Measurements from ENCODE around the gene FHIT. TPM values are rescaled to one million over a fixed set of nuclear protein-coding genes. Genes with fewer than 3 reads are reported as not detected.
"Not testable (repeated sequence)": the region's sequence is repeated elsewhere in the genome, so short reads cannot be mapped to it uniquely, and the experiment has no call there.

FHIT gene
- total and polyA plus RNA-seq, 2 experiments from 2014 or later, result 0.22 to 0.90 TPM

- Histone ChIP-seq H3K4me3 (no peak overlapping the region), H3K9ac (no peak overlapping the region), H3K4me2 (ENCODE audit: unreplicated experiment) (no peak overlapping the region), H3F3A (ENCODE audit: insufficient read depth) (no peaks in the 10 kb centered on the region), H3K27ac (no peak overlapping the region), H3K27me3 (replicated peaks; ENCODE audit: insufficient read depth) (no peaks in the 10 kb centered on the region), H3K9me3 (ENCODE audit: low read depth) (no peaks in the 10 kb centered on the region), H2AFZ (no peak overlapping the region), H3K9me2 (ENCODE audit: insufficient read depth) (no peaks in the 10 kb centered on the region), H4K20me1 (ENCODE audit: insufficient read depth) (no peaks in the 10 kb centered on the region), H3K79me2 (ENCODE audit: insufficient read depth) (no peaks in the 10 kb centered on the region), H3K36me3 (ENCODE audit: low read depth) (no peaks in the 10 kb centered on the region), H3K4me1 (ENCODE audit: insufficient read depth) (no peaks in the 10 kb centered on the region)
- DNase-seq, result no peak
- in situ Hi-C loops (cut with MboI), result no loop called here
- 78 to 79% methylated on average over 2 of the region's 2 CpGs for WGBS, 2 experiments (ENCODE audit: low coverage in 1 of 2, low lambda C conversion rate in 2 of 2, missing lambda C conversion rate in 2 of 2)
- no peak for TF ChIP-seq EZH2 (IDR thresholded peaks at IDR 0.05; ENCODE audit: insufficient read depth, poor library complexity, severe bottlenecking)
- TF ChIP-seq EZH2phosphoT487 (IDR thresholded peaks at IDR 0.05; ENCODE audit: insufficient read depth, low read depth), result no peak
Measured at GRCh38 chr3:60909526-60909925, 341.7 kb downstream of the FHIT start.

GRCh38 chr3:60906283-60906682, 345.0 kb downstream of the FHIT start:
- no peaks in the 10 kb centered on the region for H4K20me1 ChIP-seq (ENCODE audit: insufficient read depth)
- DNase-seq, result no peak
- no peaks in the 10 kb centered on the region for H3K36me3 ChIP-seq (ENCODE audit: low read depth)
- no peak overlapping the region for H3K4me2 ChIP-seq (ENCODE audit: unreplicated experiment)
- no peaks in the 10 kb centered on the region for H3K79me2 ChIP-seq (ENCODE audit: insufficient read depth)
- H3K27ac ChIP-seq, result no peak overlapping the region
- H3K9me2 ChIP-seq (ENCODE audit: insufficient read depth), result no peaks in the 10 kb centered on the region
- in situ Hi-C loops (cut with MboI), result no loop called here
- no peaks in the 10 kb centered on the region for H3K27me3 ChIP-seq (replicated peaks; ENCODE audit: insufficient read depth)
- no peaks in the 10 kb centered on the region for H3K4me1 ChIP-seq (ENCODE audit: insufficient read depth)
- H3K4me3 ChIP-seq, result no peak overlapping the region
- H3K9ac ChIP-seq, result no peak overlapping the region
- H3K9me3 ChIP-seq (ENCODE audit: low read depth), result no peaks in the 10 kb centered on the region
- no peak overlapping the region for H2AFZ ChIP-seq
- no peaks in the 10 kb centered on the region for H3F3A ChIP-seq (ENCODE audit: insufficient read depth)
- no peak for TF ChIP-seq EZH2 (IDR thresholded peaks at IDR 0.05; ENCODE audit: insufficient read depth, poor library complexity, severe bottlenecking)
- no peak for TF ChIP-seq EZH2phosphoT487 (IDR thresholded peaks at IDR 0.05; ENCODE audit: insufficient read depth, low read depth)
- 72 to 75% methylated on average over 5 of the region's 5 CpGs for WGBS, 2 experiments (ENCODE audit: low coverage in 1 of 2, low lambda C conversion rate in 2 of 2, missing lambda C conversion rate in 2 of 2)

GRCh38 chr3:60898321-60898720, 352.9 kb downstream of the FHIT start:
- DNase-seq, result no peak
- 35 to 63% methylated on average over 1 of the region's 1 CpG for WGBS, 2 experiments (ENCODE audit: low coverage in 1 of 2, low lambda C conversion rate in 2 of 2, missing lambda C conversion rate in 2 of 2)
- in situ Hi-C loops (cut with MboI), result no loop called here
- Histone ChIP-seq H3K4me1 (ENCODE audit: insufficient read depth) (no peaks in the 10 kb centered on the region), H4K20me1 (ENCODE audit: insufficient read depth) (no peaks in the 10 kb centered on the region), H3K9me2 (ENCODE audit: insufficient read depth) (no peaks in the 10 kb centered on the region), H3F3A (ENCODE audit: insufficient read depth) (no peaks in the 10 kb centered on the region), H3K27me3 (replicated peaks; ENCODE audit: insufficient read depth) (no peaks in the 10 kb centered on the region), H3K79me2 (ENCODE audit: insufficient read depth) (no peaks in the 10 kb centered on the region), H3K9ac (no peak overlapping the region), H3K36me3 (ENCODE audit: low read depth) (no peaks in the 10 kb centered on the region), H3K4me3 (no peak overlapping the region), H2AFZ (no peak overlapping the region), H3K27ac (no peak overlapping the region), H3K4me2 (ENCODE audit: unreplicated experiment) (no peak overlapping the region), H3K9me3 (ENCODE audit: low read depth) (no peaks in the 10 kb centered on the region)
- TF ChIP-seq EZH2phosphoT487 (IDR thresholded peaks at IDR 0.05; ENCODE audit: insufficient read depth, low read depth) (no peak), EZH2 (IDR thresholded peaks at IDR 0.05; ENCODE audit: insufficient read depth, poor library complexity, severe bottlenecking) (no peak)

- no peaks in the 10 kb centered on the region for H3K79me2 ChIP-seq (ENCODE audit: insufficient read depth)
- no peaks in the 10 kb centered on the region for H3K9me2 ChIP-seq (ENCODE audit: insufficient read depth)
- H3K4me3 ChIP-seq, result no peak overlapping the region
- H3K4me2 ChIP-seq (ENCODE audit: unreplicated experiment), result no peak overlapping the region
- no peaks in the 10 kb centered on the region for H3K4me1 ChIP-seq (ENCODE audit: insufficient read depth)
- H3K9me3 ChIP-seq (ENCODE audit: low read depth), result no peaks in the 10 kb centered on the region
- H3K36me3 ChIP-seq (ENCODE audit: low read depth), result no peaks in the 10 kb centered on the region
- in situ Hi-C loops (cut with MboI), result no loop called here
- H2AFZ ChIP-seq, result no peak overlapping the region
- no peak overlapping the region for H3K27ac ChIP-seq
- H3K27me3 ChIP-seq (replicated peaks; ENCODE audit: insufficient read depth), result no peaks in the 10 kb centered on the region
- no peaks in the 10 kb centered on the region for H3F3A ChIP-seq (ENCODE audit: insufficient read depth)
- H4K20me1 ChIP-seq (ENCODE audit: insufficient read depth), result no peaks in the 10 kb centered on the region
- WGBS, 2 experiments (ENCODE audit: low coverage in 1 of 2, low lambda C conversion rate in 2 of 2, missing lambda C conversion rate in 2 of 2), result 23 to 26% methylated on average over 2 of the region's 2 CpGs
- no peak for TF ChIP-seq EZH2 (IDR thresholded peaks at IDR 0.05; ENCODE audit: insufficient read depth, poor library complexity, severe bottlenecking)
- TF ChIP-seq EZH2phosphoT487 (IDR thresholded peaks at IDR 0.05; ENCODE audit: insufficient read depth, low read depth), result no peak
- H3K9ac ChIP-seq, result no peak overlapping the region
- DNase-seq, result no peak
Measured at GRCh38 chr3:60893946-60894345, 357.3 kb downstream of the FHIT start.

- Histone ChIP-seq H3K27ac (no peak overlapping the region), H3K4me2 (ENCODE audit: unreplicated experiment) (no peak overlapping the region), H3K9me3 (ENCODE audit: low read depth) (no peaks in the 10 kb centered on the region), H3K4me1 (ENCODE audit: insufficient read depth) (no peaks in the 10 kb centered on the region), H2AFZ (no peak overlapping the region), H3K79me2 (ENCODE audit: insufficient read depth) (no peaks in the 10 kb centered on the region), H4K20me1 (ENCODE audit: insufficient read depth) (no peaks in the 10 kb centered on the region), H3K9me2 (ENCODE audit: insufficient read depth) (no peaks in the 10 kb centered on the region), H3K36me3 (ENCODE audit: low read depth) (no peaks in the 10 kb centered on the region), H3K27me3 (replicated peaks; ENCODE audit: insufficient read depth) (no peaks in the 10 kb centered on the region), H3K9ac (no peak overlapping the region), H3F3A (ENCODE audit: insufficient read depth) (no peaks in the 10 kb centered on the region), H3K4me3 (no peak overlapping the region)
- in situ Hi-C loops (cut with MboI), result no loop called here
- no peak for DNase-seq
- WGBS, 2 experiments (ENCODE audit: low coverage in 1 of 2, low lambda C conversion rate in 2 of 2, missing lambda C conversion rate in 2 of 2), result 47 to 66% methylated on average over 5 of the region's 5 CpGs
- TF ChIP-seq EZH2phosphoT487 (IDR thresholded peaks at IDR 0.05; ENCODE audit: insufficient read depth, low read depth), result no peak
- no peak for TF ChIP-seq EZH2 (IDR thresholded peaks at IDR 0.05; ENCODE audit: insufficient read depth, poor library complexity, severe bottlenecking)
Measured at GRCh38 chr3:60890226-60890625, 361.0 kb downstream of the FHIT start.

- H3K27me3 ChIP-seq (replicated peaks; ENCODE audit: insufficient read depth); H2AFZ ChIP-seq; in situ Hi-C loops (cut with MboI); H3K9ac ChIP-seq; H3K79me2 ChIP-seq (ENCODE audit: insufficient read depth); H3K4me2 ChIP-seq (ENCODE audit: unreplicated experiment); H4K20me1 ChIP-seq (ENCODE audit: insufficient read depth); H3F3A ChIP-seq (ENCODE audit: insufficient read depth); H3K4me1 ChIP-seq (ENCODE audit: insufficient read depth); H3K9me2 ChIP-seq (ENCODE audit: insufficient read depth); H3K9me3 ChIP-seq (ENCODE audit: low read depth); DNase-seq; H3K27ac ChIP-seq; H3K4me3 ChIP-seq; H3K36me3 ChIP-seq (ENCODE audit: low read depth): not testable (repeated sequence)
- 86 to 88% methylated on average over 10 of the region's 10 CpGs for WGBS, 2 experiments (ENCODE audit: low coverage in 1 of 2, low lambda C conversion rate in 2 of 2, missing lambda C conversion rate in 2 of 2)
Measured at GRCh38 chr3:60888952-60889351, 362.3 kb downstream of the FHIT start.

Data from GM23248 (cell line).